Measurements from ENCODE around the gene AIP.
"Not testable (repeated sequence)": the region's sequence is repeated elsewhere in the genome, so short reads cannot be mapped to it uniquely, and the experiment has no call there.

AIP gene

GRCh38 chr11:67469508-67469811 is 13.4 kb upstream of the AIP start:
- DNase-seq: no peak

GRCh38 chr11:67470337-67471002 is 12.4 kb upstream of the AIP start:
- no peak for DNase-seq

- DNase-seq: no peak
These were observed 9.9 kb upstream of the AIP start for GRCh38 chr11:67472882-67473281.

- not testable (repeated sequence) for DNase-seq
These were observed 6.1 kb upstream of the AIP start for GRCh38 chr11:67476692-67477091.

- not testable (repeated sequence) for DNase-seq
These were observed 5.3 kb upstream of the AIP start for GRCh38 chr11:67477344-67478050.

GRCh38 chr11:67482275-67482826 is 475 bp upstream of the AIP start:
- DNase-seq: no peak

GRCh38 chr11:67483831-67484665 is 1.2 kb downstream of the AIP start:
- DNase-seq: peak; percentile 36

- peak; percentile 52 for DNase-seq
These were observed 2.1 kb downstream of the AIP start for GRCh38 chr11:67484847-67485311.

- peak; percentile 30 for DNase-seq
These were observed 3.1 kb downstream of the AIP start for GRCh38 chr11:67485873-67486361.

- peak; percentile 13 for DNase-seq
These were observed 3.8 kb downstream of the AIP start for GRCh38 chr11:67486481-67487195.

GRCh38 chr11:67489203-67489884 is 6.5 kb downstream of the AIP start:
- DNase-seq: no peak

GRCh38 chr11:67489885-67490726 is 7.3 kb downstream of the AIP start:
- DNase-seq: no peak

GRCh38 chr11:67490727-67491065 is 7.9 kb downstream of the AIP start:
- no peak for DNase-seq

- DNase-seq: no peak
These were observed 8.6 kb downstream of the AIP start for GRCh38 chr11:67491276-67492068.

- DNase-seq: no peak
These were observed 9.4 kb downstream of the AIP start for GRCh38 chr11:67492069-67492727.

GRCh38 chr11:67492801-67493547 is 10.1 kb downstream of the AIP start:
- DNase-seq: no peak

- no peak for DNase-seq
These were observed 10.9 kb downstream of the AIP start for GRCh38 chr11:67493548-67494370.

All from activated gamma-delta T cell treated with Interleukin-2 at 50 U/mL for 16 hours (primary cell).